Activated T-helper 9 cell treated with anti-CD3 and anti-CD28 coated beads, Interleukin-2, amount 50 U/mL, for 16 hours (primary cell): ENCODE results near the gene SPATA46.
"Not testable (repeated sequence)": the region's sequence is repeated elsewhere in the genome, so short reads cannot be mapped to it uniquely, and the experiment has no call there.

Experiments
- DNase-seq: peaks from one replicate; pipeline ENCODE4 v3.0.0-alpha.2; 2020; ENCODE audit warnings: low read depth

SPATA46 gene

GRCh38 chr1:162376691-162377090 lies at the start of gene SPATA46:
Gene SPATA46, minus strand, starts transcription at chr1:162376854. Its CDS starts 64 bp downstream, at chr1:162376790.
- DNase-seq: no peak

GRCh38 chr1:162422662-162423375 lies 46.2 kb upstream of the SPATA46 start:
- no peak for DNase-seq

GRCh38 chr1:162421258-162422164 lies 44.9 kb upstream of the SPATA46 start:
- DNase-seq: no peak

- no peak for DNase-seq
These were observed 43.5 kb upstream of the SPATA46 start for GRCh38 chr1:162420120-162420519.

- not testable (repeated sequence) for DNase-seq
These were observed 42.8 kb upstream of the SPATA46 start for GRCh38 chr1:162419450-162419931.

GRCh38 chr1:162418584-162418983 lies 41.9 kb upstream of the SPATA46 start:
- not testable (repeated sequence) for DNase-seq

- DNase-seq: no peak
These were observed 41.0 kb upstream of the SPATA46 start for GRCh38 chr1:162417650-162418049.

GRCh38 chr1:162416909-162417308 lies 40.3 kb upstream of the SPATA46 start:
- no peak for DNase-seq

- DNase-seq: no peak
These were observed 39.6 kb upstream of the SPATA46 start for GRCh38 chr1:162416215-162416614.

- no peak for DNase-seq
These were observed 35.3 kb upstream of the SPATA46 start, which contains the start of gene SH2D1B for GRCh38 chr1:162412002-162412401. Gene SH2D1B, minus strand, starts transcription at chr1:162412136. Its CDS starts 120 bp downstream, at chr1:162412016.

- DNase-seq: no peak
These were observed 30.9 kb upstream of the SPATA46 start for GRCh38 chr1:162407539-162407938.

- no peak for DNase-seq
These were observed 30.2 kb upstream of the SPATA46 start for GRCh38 chr1:162406811-162407210.

- no peak for DNase-seq
These were observed 29.1 kb upstream of the SPATA46 start for GRCh38 chr1:162405800-162406199.

- DNase-seq: no peak
These were observed 28.0 kb upstream of the SPATA46 start for GRCh38 chr1:162404550-162405160.

GRCh38 chr1:162400790-162401355 lies 24.2 kb upstream of the SPATA46 start:
- no peak for DNase-seq

- no peak for DNase-seq
These were observed 22.4 kb upstream of the SPATA46 start for GRCh38 chr1:162398999-162399580.

GRCh38 chr1:162397943-162398560 lies 21.4 kb upstream of the SPATA46 start:
- no peak for DNase-seq

- DNase-seq: no peak
These were observed 20.4 kb upstream of the SPATA46 start for GRCh38 chr1:162397039-162397448.

GRCh38 chr1:162396201-162396906 lies 19.7 kb upstream of the SPATA46 start:
- no peak for DNase-seq

- DNase-seq: no peak
These were observed 15.3 kb upstream of the SPATA46 start for GRCh38 chr1:162391790-162392563.
